Measurements from ENCODE around the gene POLR2B. TPM values are rescaled to one million over a fixed set of nuclear protein-coding genes. Genes with fewer than 3 reads are reported as not detected.

The POLR2B gene
- total RNA-seq, 1 experiment from 2014 or later: 115 TPM

- peaks cover 39% of the 10 kb centered on the region for H3K36me3 Mint-ChIP-seq (ENCODE audit: insufficient read depth, unreplicated experiment)
These were observed 851 bp downstream of the POLR2B start for GRCh38 chr4:56979421-56980072.

GRCh38 chr4:56981795-56982201 is 3.1 kb downstream of the POLR2B start:
- peaks cover 38% of the 10 kb centered on the region for H3K36me3 Mint-ChIP-seq (ENCODE audit: insufficient read depth, unreplicated experiment)
- no peak for DNase-seq
- TF ChIP-seq CTCF (IDR thresholded peaks at IDR 0.05; ENCODE audit: insufficient read depth in 1 of 2, low read depth in 1 of 2, low read length in 1 of 2, severe bottlenecking in 1 of 2, unreplicated experiment in 1 of 2): no peak
- Histone ChIP-seq H3K27me3 (replicated peaks; ENCODE audit: control insufficient read depth, insufficient read depth, low read length) (no peaks in the 10 kb centered on the region), H3K36me3 (ENCODE audit: control insufficient read depth, insufficient read depth, low read length) (no peaks in the 10 kb centered on the region), H3K9me3 (no peaks in the 10 kb centered on the region), H3K4me1 (no peaks in the 10 kb centered on the region), H3K4me3 (ENCODE audit: low read depth, low read length) (no peak overlapping the region)
- H3K4me3 Mint-ChIP-seq (ENCODE audit: unreplicated experiment): peak overlapping the region; percentile 6
- CTCF ChIA-PET: no interaction called here
- peak overlapping the region; percentile 11 for H3K27ac Mint-ChIP-seq (ENCODE audit: unreplicated experiment)
- H3K27me3 Mint-ChIP-seq (ENCODE audit: insufficient read depth, unreplicated experiment): no peaks in the 10 kb centered on the region
- no TSS peak for BruUV-seq (replicated peaks)
- POLR2A ChIA-PET: no interaction called here
- no peaks in the 10 kb centered on the region for H3K9me3 Mint-ChIP-seq (ENCODE audit: unreplicated experiment)
- H3K4me1 Mint-ChIP-seq (ENCODE audit: low read depth, unreplicated experiment): peaks cover 16% of the 10 kb centered on the region
- intact Hi-C loops (cut with micrococcal nuclease; ENCODE audit: unreplicated experiment): no loop called here

More at GRCh38 chr4:56979421-56980072, 851 bp downstream of the POLR2B start:
- DNase-seq: peak in 1 of 2 experiments; percentile 44
- Mint-ChIP-seq H3K4me1 (ENCODE audit: low read depth, unreplicated experiment) (peaks cover 16% of the 10 kb centered on the region), H3K27ac (ENCODE audit: unreplicated experiment) (peak overlapping the region; percentile 98), H3K4me3 (ENCODE audit: unreplicated experiment) (peak overlapping the region; percentile 99), H3K9me3 (ENCODE audit: unreplicated experiment) (no peaks in the 10 kb centered on the region), H3K27me3 (ENCODE audit: insufficient read depth, unreplicated experiment) (no peaks in the 10 kb centered on the region)
- H3K4me3 ChIP-seq (ENCODE audit: low read depth, low read length): peak overlapping the region; percentile 94
- BruUV-seq (replicated peaks): no TSS peak
- no peaks in the 10 kb centered on the region for H3K9me3 ChIP-seq
- intact Hi-C loops (cut with micrococcal nuclease; ENCODE audit: unreplicated experiment): no loop called here
- no peaks in the 10 kb centered on the region for H3K27me3 ChIP-seq (replicated peaks; ENCODE audit: control insufficient read depth, insufficient read depth, low read length)
- TF ChIP-seq CTCF (IDR thresholded peaks at IDR 0.05; ENCODE audit: insufficient read depth in 1 of 2, low read depth in 1 of 2, low read length in 1 of 2, severe bottlenecking in 1 of 2, unreplicated experiment in 1 of 2): no peak
- POLR2A ChIA-PET: interaction anchor here (0.7 to 1.3 kb wide), 3 partner anchors 57 to 544 kb away, joined by 4 to 6 read pairs (median 5); partner anchors contain the start of genes PAICS, PPAT and REST
- no peaks in the 10 kb centered on the region for H3K4me1 ChIP-seq
- CTCF ChIA-PET: interaction anchor here (0.6 to 1.3 kb wide), 3 partner anchors 11 to 145 kb away, joined by 4 to 5 read pairs (median 4); no protein-coding TSS in a partner anchor
- H3K36me3 ChIP-seq (ENCODE audit: control insufficient read depth, insufficient read depth, low read length): no peaks in the 10 kb centered on the region

GRCh38 chr4:56986192-56986591 is 7.5 kb downstream of the POLR2B start:
- H3K9me3 ChIP-seq: no peaks in the 10 kb centered on the region
- no peaks in the 10 kb centered on the region for H3K4me1 ChIP-seq
- H3K4me3 ChIP-seq (ENCODE audit: low read depth, low read length): no peak overlapping the region
- DNase-seq: no peak
- BruUV-seq (replicated peaks): no TSS peak
- intact Hi-C loops (cut with micrococcal nuclease; ENCODE audit: unreplicated experiment): no loop called here
- POLR2A ChIA-PET: no interaction called here
- CTCF ChIA-PET: no interaction called here
- no peak for TF ChIP-seq CTCF (IDR thresholded peaks at IDR 0.05; ENCODE audit: insufficient read depth in 1 of 2, low read depth in 1 of 2, low read length in 1 of 2, severe bottlenecking in 1 of 2, unreplicated experiment in 1 of 2)
- no peak overlapping the region for H3K4me3 Mint-ChIP-seq (ENCODE audit: unreplicated experiment)
- H3K27ac Mint-ChIP-seq (ENCODE audit: unreplicated experiment): no peak overlapping the region
- no peaks in the 10 kb centered on the region for H3K9me3 Mint-ChIP-seq (ENCODE audit: unreplicated experiment)
- no peaks in the 10 kb centered on the region for H3K27me3 Mint-ChIP-seq (ENCODE audit: insufficient read depth, unreplicated experiment)
- H3K36me3 Mint-ChIP-seq (ENCODE audit: insufficient read depth, unreplicated experiment): peaks cover 54% of the 10 kb centered on the region
- H3K36me3 ChIP-seq (ENCODE audit: control insufficient read depth, insufficient read depth, low read length): peaks cover 2% of the 10 kb centered on the region; the same call in 1 of the 2 replicates
- H3K4me1 Mint-ChIP-seq (ENCODE audit: low read depth, unreplicated experiment): peaks cover 16% of the 10 kb centered on the region
- no peaks in the 10 kb centered on the region for H3K27me3 ChIP-seq (replicated peaks; ENCODE audit: control insufficient read depth, insufficient read depth, low read length)

Measured in Caco-2 (cell line).